SH-SY5Y (cell line): Measurements from ENCODE around the gene CTNNB1.

Experiments used
- GATA2 ChIP-seq: IDR thresholded peaks from 2 replicates; pipeline ENCODE4 v1.6.1; 2011; ENCODE audit warnings: mild to moderate bottlenecking, low read depth, low read length
- GATA3 ChIP-seq: IDR thresholded peaks from 2 replicates; pipeline ENCODE4 v1.6.1; 2011; ENCODE audit warnings: low read depth, mild to moderate bottlenecking, low read length, moderate library complexity

- no peak for TF ChIP-seq GATA2
- TF ChIP-seq GATA3, result no peak
These were observed 60.8 kb downstream of the CTNNB1 start for GRCh38 chr3:41260063-41260450.
